Measurements from ENCODE around the gene IFT57. TPM values are rescaled to one million over a fixed set of nuclear protein-coding genes. Genes with fewer than 3 reads are reported as not detected.

The IFT57 gene
- polyA plus RNA-seq, 1 donor from 2014 or later: 70.7 TPM

- no peaks in the 10 kb centered on the region for H3K36me3 ChIP-seq (ENCODE audit: insufficient read depth, low read length)
- no peak overlapping the region for H3K4me2 ChIP-seq (ENCODE audit: low read length)
- H2AFZ ChIP-seq (ENCODE audit: low read depth, low read length): no peak overlapping the region
- H3K79me2 ChIP-seq (replicated peaks; ENCODE audit: insufficient read depth, low read length): no peaks in the 10 kb centered on the region
- no peaks in the 10 kb centered on the region for H3K9me2 ChIP-seq (ENCODE audit: insufficient read depth, low read length)
- H3K27ac ChIP-seq (ENCODE audit: low read length): no peak overlapping the region
- no peaks in the 10 kb centered on the region for H3K27me3 ChIP-seq (ENCODE audit: insufficient read depth, low read depth, low read length)
- no peaks in the 10 kb centered on the region for H4K20me1 ChIP-seq (ENCODE audit: insufficient read depth)
- H3K9ac ChIP-seq (ENCODE audit: low read length): no peak overlapping the region
- no peak overlapping the region for H3K4me3 ChIP-seq (ENCODE audit: low read length)
- TF ChIP-seq TAF1 (IDR thresholded peaks at IDR 0.05; ENCODE audit: low read depth) (no peak), MXI1 (conservative IDR thresholded peaks at IDR 0.05; ENCODE audit: poor library complexity, severe bottlenecking) (no peak), SMC3 (conservative IDR thresholded peaks at IDR 0.05; ENCODE audit: poor library complexity) (no peak), EP300 (conservative IDR thresholded peaks at IDR 0.05; ENCODE audit: poor library complexity, severe bottlenecking) (no peak), RAD21 (conservative IDR thresholded peaks at IDR 0.05) (no peak), EZH2 (IDR thresholded peaks at IDR 0.05; ENCODE audit: borderline replicate concordance, insufficient read depth, low read length, poor library complexity, severe bottlenecking) (no peak)
- TF ChIP-seq, protein P1, sequence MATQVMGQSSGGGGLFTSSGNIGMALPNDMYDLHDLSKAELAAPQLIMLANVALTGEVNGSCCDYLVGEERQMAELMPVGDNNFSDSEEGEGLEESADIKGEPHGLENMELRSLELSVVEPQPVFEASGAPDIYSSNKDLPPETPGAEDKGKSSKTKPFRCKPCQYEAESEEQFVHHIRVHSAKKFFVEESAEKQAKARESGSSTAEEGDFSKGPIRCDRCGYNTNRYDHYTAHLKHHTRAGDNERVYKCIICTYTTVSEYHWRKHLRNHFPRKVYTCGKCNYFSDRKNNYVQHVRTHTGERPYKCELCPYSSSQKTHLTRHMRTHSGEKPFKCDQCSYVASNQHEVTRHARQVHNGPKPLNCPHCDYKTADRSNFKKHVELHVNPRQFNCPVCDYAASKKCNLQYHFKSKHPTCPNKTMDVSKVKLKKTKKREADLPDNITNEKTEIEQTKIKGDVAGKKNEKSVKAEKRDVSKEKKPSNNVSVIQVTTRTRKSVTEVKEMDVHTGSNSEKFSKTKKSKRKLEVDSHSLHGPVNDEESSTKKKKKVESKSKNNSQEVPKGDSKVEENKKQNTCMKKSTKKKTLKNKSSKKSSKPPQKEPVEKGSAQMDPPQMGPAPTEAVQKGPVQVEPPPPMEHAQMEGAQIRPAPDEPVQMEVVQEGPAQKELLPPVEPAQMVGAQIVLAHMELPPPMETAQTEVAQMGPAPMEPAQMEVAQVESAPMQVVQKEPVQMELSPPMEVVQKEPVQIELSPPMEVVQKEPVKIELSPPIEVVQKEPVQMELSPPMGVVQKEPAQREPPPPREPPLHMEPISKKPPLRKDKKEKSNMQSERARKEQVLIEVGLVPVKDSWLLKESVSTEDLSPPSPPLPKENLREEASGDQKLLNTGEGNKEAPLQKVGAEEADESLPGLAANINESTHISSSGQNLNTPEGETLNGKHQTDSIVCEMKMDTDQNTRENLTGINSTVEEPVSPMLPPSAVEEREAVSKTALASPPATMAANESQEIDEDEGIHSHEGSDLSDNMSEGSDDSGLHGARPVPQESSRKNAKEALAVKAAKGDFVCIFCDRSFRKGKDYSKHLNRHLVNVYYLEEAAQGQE (IDR thresholded peaks at IDR 0.05; ENCODE audit: borderline replicate concordance): no peak
- TF ChIP-seq, protein P2, sequence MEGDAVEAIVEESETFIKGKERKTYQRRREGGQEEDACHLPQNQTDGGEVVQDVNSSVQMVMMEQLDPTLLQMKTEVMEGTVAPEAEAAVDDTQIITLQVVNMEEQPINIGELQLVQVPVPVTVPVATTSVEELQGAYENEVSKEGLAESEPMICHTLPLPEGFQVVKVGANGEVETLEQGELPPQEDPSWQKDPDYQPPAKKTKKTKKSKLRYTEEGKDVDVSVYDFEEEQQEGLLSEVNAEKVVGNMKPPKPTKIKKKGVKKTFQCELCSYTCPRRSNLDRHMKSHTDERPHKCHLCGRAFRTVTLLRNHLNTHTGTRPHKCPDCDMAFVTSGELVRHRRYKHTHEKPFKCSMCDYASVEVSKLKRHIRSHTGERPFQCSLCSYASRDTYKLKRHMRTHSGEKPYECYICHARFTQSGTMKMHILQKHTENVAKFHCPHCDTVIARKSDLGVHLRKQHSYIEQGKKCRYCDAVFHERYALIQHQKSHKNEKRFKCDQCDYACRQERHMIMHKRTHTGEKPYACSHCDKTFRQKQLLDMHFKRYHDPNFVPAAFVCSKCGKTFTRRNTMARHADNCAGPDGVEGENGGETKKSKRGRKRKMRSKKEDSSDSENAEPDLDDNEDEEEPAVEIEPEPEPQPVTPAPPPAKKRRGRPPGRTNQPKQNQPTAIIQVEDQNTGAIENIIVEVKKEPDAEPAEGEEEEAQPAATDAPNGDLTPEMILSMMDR (IDR thresholded peaks at IDR 0.05; ENCODE audit: poor library complexity, severe bottlenecking): no peak
- no peaks in the 10 kb centered on the region for H3F3A ChIP-seq (ENCODE audit: insufficient read depth, low read length, poor library complexity, severe bottlenecking)
- no peaks in the 10 kb centered on the region for H3K9me3 ChIP-seq (ENCODE audit: low read length)
Measured at GRCh38 chr3:108243243-108243642, 21.0 kb upstream of the IFT57 start.

- Histone ChIP-seq H3K79me2 (replicated peaks; ENCODE audit: insufficient read depth, low read length) (no peaks in the 10 kb centered on the region), H3K9ac (ENCODE audit: low read length) (no peak overlapping the region), H3K36me3 (ENCODE audit: insufficient read depth, low read length) (no peaks in the 10 kb centered on the region), H3K4me2 (ENCODE audit: low read length) (no peak overlapping the region), H3K4me3 (ENCODE audit: low read length) (no peak overlapping the region), H4K20me1 (ENCODE audit: insufficient read depth) (no peaks in the 10 kb centered on the region), H3F3A (ENCODE audit: insufficient read depth, low read length, poor library complexity, severe bottlenecking) (no peaks in the 10 kb centered on the region), H2AFZ (ENCODE audit: low read depth, low read length) (no peak overlapping the region), H3K27me3 (ENCODE audit: insufficient read depth, low read depth, low read length) (no peaks in the 10 kb centered on the region), H3K9me2 (ENCODE audit: insufficient read depth, low read length) (no peaks in the 10 kb centered on the region), H3K9me3 (ENCODE audit: low read length) (no peaks in the 10 kb centered on the region), H3K27ac (ENCODE audit: low read length) (no peak overlapping the region)
- TF ChIP-seq MXI1 (conservative IDR thresholded peaks at IDR 0.05; ENCODE audit: poor library complexity, severe bottlenecking): no peak
- no peak for TF ChIP-seq TAF1 (IDR thresholded peaks at IDR 0.05; ENCODE audit: low read depth)
- TF ChIP-seq SMC3 (conservative IDR thresholded peaks at IDR 0.05; ENCODE audit: poor library complexity): no peak
- TF ChIP-seq EZH2 (IDR thresholded peaks at IDR 0.05; ENCODE audit: borderline replicate concordance, insufficient read depth, low read length, poor library complexity, severe bottlenecking): no peak
- TF ChIP-seq, protein P1 (IDR thresholded peaks at IDR 0.05; ENCODE audit: borderline replicate concordance): no peak
- no peak for TF ChIP-seq RAD21 (conservative IDR thresholded peaks at IDR 0.05)
- no peak for TF ChIP-seq POLR2AphosphoS5 (IDR thresholded peaks at IDR 0.05)
- TF ChIP-seq EP300 (conservative IDR thresholded peaks at IDR 0.05; ENCODE audit: poor library complexity, severe bottlenecking): no peak
- TF ChIP-seq, protein P2 (IDR thresholded peaks at IDR 0.05; ENCODE audit: poor library complexity, severe bottlenecking): no peak
Measured at GRCh38 chr3:108242776-108243175, 20.6 kb upstream of the IFT57 start.

Measured in neural cell (in vitro differentiated cells).